IMR-90 (cell line): Measurements from ENCODE around the gene KIFBP. TPM values are rescaled to one million over a fixed set of nuclear protein-coding genes. Genes with fewer than 3 reads are reported as not detected.

ENCODE experiments used
- ATAC-seq: fragments of 200-7000 bp; cut with Tn5 transposase; 2 replicates; pipeline ENCODE4 v1.9.1; 2020; ENCODE audit warnings: low read depth, mild to moderate bottlenecking, moderate library complexity
- BruUV-seq: library from RNA; stranded (reverse); fragments of 400-500 nt; replicated peaks from 2 replicates; lab custom pipeline; 2021; lab: Mats Ljungman, UMichigan
- CTCF ChIA-PET: fragments of 300-600 bp; formaldehyde crosslinking; extraction: SDS; loops from one replicate; lab custom pipeline; 2021; ENCODE audit warnings: antibody characterized with exemption; lab: Yijun Ruan, JAX
- POLR2A ChIA-PET: fragments of 300-600 bp; sonication (Branson Sonifier 250); formaldehyde crosslinking; loops from one replicate; lab custom pipeline; 2022; ENCODE audit warnings: antibody characterized with exemption; ENCODE audit not compliant: unreplicated experiment; lab: Charles Lee
- DNase-seq: peaks from one replicate; pipeline ENCODE4 v3.0.0; 2013
- H2AFZ ChIP-seq: replicated peaks from 2 replicates; pipeline ENCODE3; 2013; ENCODE audit warnings: low read length, mild to moderate bottlenecking; ENCODE audit not compliant: poor library complexity
- H2AK5ac ChIP-seq: 2 replicates; pipeline ENCODE4 v1.6.1; 2013; ENCODE audit warnings: low read depth, low read length, inconsistent platforms
- H2AK9ac ChIP-seq: replicated peaks from 2 replicates; pipeline ENCODE3; 2013; ENCODE audit warnings: mild to moderate bottlenecking, low read depth, low read length, moderate library complexity; ENCODE audit not compliant: poor library complexity
- H2BK120ac ChIP-seq: 2 replicates; pipeline ENCODE4 v1.6.1; 2013; ENCODE audit warnings: low read depth, low read length, inconsistent platforms
- H2BK15ac ChIP-seq: 3 replicates; pipeline ENCODE4 v1.6.1; 2013; ENCODE audit warnings: low read depth, low read length, inconsistent platforms
- H2BK20ac ChIP-seq: 2 replicates; pipeline ENCODE4 v1.6.1; 2013; ENCODE audit warnings: low read depth, mild to moderate bottlenecking, inconsistent platforms, low read length, moderate library complexity
- H2BK5ac ChIP-seq: 2 replicates; pipeline ENCODE4 v1.6.1; 2013; ENCODE audit warnings: mild to moderate bottlenecking, low read depth, low read length, inconsistent platforms; ENCODE audit not compliant: poor library complexity, severe bottlenecking
- H3K14ac ChIP-seq: replicated peaks from 2 replicates; pipeline ENCODE4 v1.6.1; 2013; ENCODE audit warnings: low read depth, low read length, inconsistent platforms
- H3K18ac ChIP-seq: 2 replicates; pipeline ENCODE4 v1.6.1; 2013; ENCODE audit warnings: low read depth, low read length, control low read depth
- H3K23ac ChIP-seq: 2 replicates; pipeline ENCODE4 v1.6.1; 2013; ENCODE audit warnings: low read depth, low read length, inconsistent platforms
- H3K27ac ChIP-seq: 2 replicates; pipeline ENCODE4 v1.5.1; 2013; ENCODE audit warnings: mild to moderate bottlenecking, control low read depth, low read length; ENCODE audit not compliant: insufficient read depth
- H3K27me3 ChIP-seq: 2 replicates; pipeline ENCODE4 v1.6.1; 2013; ENCODE audit warnings: low read length; ENCODE audit not compliant: control insufficient read depth, insufficient read depth
- H3K36me3 ChIP-seq: 2 replicates; pipeline ENCODE4 v1.6.1; 2013; ENCODE audit warnings: low read length, mixed read lengths; ENCODE audit not compliant: control insufficient read depth, insufficient read depth
- H3K4ac ChIP-seq: 2 replicates; pipeline ENCODE4 v1.6.1; 2013; ENCODE audit warnings: low read depth, low read length, inconsistent platforms
- H3K4me1 ChIP-seq: 2 replicates; pipeline ENCODE4 v1.6.1; 2013; ENCODE audit warnings: low read length, mixed read lengths; ENCODE audit not compliant: control insufficient read depth, insufficient read depth
- H3K4me2 ChIP-seq: 2 replicates; pipeline ENCODE4 v1.6.1; 2013; ENCODE audit warnings: low read depth, mild to moderate bottlenecking, control low read depth, low read length, moderate library complexity
- H3K4me3 ChIP-seq: 2 replicates; pipeline ENCODE4 v1.5.1; 2013; ENCODE audit warnings: low read depth, mild to moderate bottlenecking, control low read depth, low read length, moderate library complexity; ENCODE audit not compliant: insufficient read depth
- H3K56ac ChIP-seq: 2 replicates; pipeline ENCODE4 v1.6.1; 2013; ENCODE audit warnings: low read length, inconsistent platforms; ENCODE audit not compliant: insufficient read depth; ENCODE audit errors: extremely low read depth
- H3K79me1 ChIP-seq, 2 experiments: 2 replicates each; pipeline ENCODE4 v1.6.1; 2013; ENCODE audit warnings: low read length in 2 of 2, inconsistent platforms in 1 of 2, low read depth in 1 of 2
- H3K9ac ChIP-seq: 2 replicates; pipeline ENCODE4 v1.6.1; 2013; ENCODE audit warnings: low read depth, low read length, control low read depth
- H3K9me1 ChIP-seq: 2 replicates; pipeline ENCODE4 v1.6.1; 2013; ENCODE audit warnings: low read length, inconsistent platforms; ENCODE audit not compliant: insufficient read depth
- H3K9me3 ChIP-seq: 2 replicates; pipeline ENCODE4 v1.6.1; 2013; ENCODE audit warnings: low read length; ENCODE audit not compliant: control insufficient read depth, insufficient read depth
- H4K20me1 ChIP-seq: 2 replicates; pipeline ENCODE4 v1.6.1; 2013; ENCODE audit warnings: low read length, inconsistent platforms; ENCODE audit not compliant: insufficient read depth
- H4K5ac ChIP-seq: 2 replicates; pipeline ENCODE4 v1.6.1; 2013; ENCODE audit warnings: mild to moderate bottlenecking, low read depth, low read length, control low read depth
- H4K8ac ChIP-seq, 2 experiments: 2 replicates each; pipeline ENCODE4 v1.6.1; 2013; ENCODE audit warnings: low read depth in 2 of 2, low read length in 2 of 2, control low read depth in 1 of 2, inconsistent platforms in 1 of 2
- H4K91ac ChIP-seq: 2 replicates; pipeline ENCODE4 v1.6.1; 2013; ENCODE audit warnings: low read depth, low read length, inconsistent platforms; ENCODE audit not compliant: insufficient read depth
- CHD1 ChIP-seq: IDR thresholded peaks from 2 replicates; pipeline ENCODE4 v1.6.1; 2012; ENCODE audit warnings: low read depth, low read length, improper control_type of control experiment
- MXI1 ChIP-seq: IDR thresholded peaks from 2 replicates; pipeline ENCODE4 v1.6.1; 2012; ENCODE audit warnings: low read depth, mild to moderate bottlenecking, low read length, moderate library complexity, borderline replicate concordance
- RAD21 ChIP-seq: IDR thresholded peaks from 2 replicates; pipeline ENCODE4 v1.6.1; 2012; ENCODE audit warnings: low read length, improper control_type of control experiment
- SMC3 ChIP-seq: fragments of 150-350 bp; IDR thresholded peaks from 2 replicates; pipeline ENCODE4 v1.6.1; 2016; ENCODE audit warnings: low read depth, mild to moderate bottlenecking, antibody characterized with exemption, low read length, moderate library complexity
- WGBS, 2 experiments: methylation state at CpG; one replicate each; pipeline versions ENCODE4 v1.1.5 to v1.1.7; 2013; ENCODE audit warnings: missing lambda C conversion rate in 2 of 2; ENCODE audit not compliant: insufficient read length in 1 of 2; ENCODE audit errors: extremely low coverage in 2 of 2; 5-methylcytosine and 5-hydroxymethylcytosine counted together
- dilution Hi-C: fragments of 300-500 bp; cut with HindIII; formaldehyde crosslinking; loops from one replicate; pipeline ENCODE4 v1.14.3; 2018; ENCODE audit warnings: low sequenced_read_pairs; ENCODE audit not compliant: unreplicated experiment
- in situ Hi-C: fragments of 300-500 bp; cut with MboI; formaldehyde crosslinking; loops from 3 replicates; pipeline ENCODE4 v1.14.3; 2019; ENCODE audit warnings: low sequenced_read_pairs, inconsistent platforms, mixed read lengths
- intact Hi-C: fragments of 100-400 bp; cut with micrococcal nuclease; formaldehyde crosslinking; loops from 2 replicates; pipeline ENCODE4 v1.10.0; 2022
- polyA plus RNA-seq, 3 experiments: library from polyadenylated mRNA; depleted of rRNA; stranded (reverse); fragments of >200 nt; gene quantifications; 2 replicates each; pipeline ENCODE4 v1.2.3, GENCODE V29; 2012; ENCODE audit warnings: low replicate concordance in 1 of 3
- total RNA-seq: library from RNA; depleted of rRNA; stranded (reverse); fragments of >200 nt; gene quantifications from 2 replicates; pipeline ENCODE4 v1.2.3, GENCODE V29; 2012

The KIFBP gene
- total and polyA plus RNA-seq, 2 of the 4 experiments (the other 2 are of a cell fraction) = 30.6 to 51.3 TPM

- TF ChIP-seq CHD1 = no peak
- TF ChIP-seq MXI1 = no peak
- no peak for TF ChIP-seq SMC3
- no peak for TF ChIP-seq RAD21
These were observed 59.5 kb downstream of the KIFBP start (continued) for GRCh38 chr10:69048103-69048502.

GRCh38 chr10:69049566-69049961 lies 61.0 kb downstream of the KIFBP start:
- no TSS peak for BruUV-seq
- Histone ChIP-seq H4K5ac (no peak overlapping the region), H3K4me1 (peaks cover 10% of the 10 kb centered on the region), H3K14ac (0 out of 2 replicates have a peak overlapping the region, but pooled peaks have one; percentile 19), H3K36me3 (no peaks in the 10 kb centered on the region), H3K79me1 (no peaks in the 10 kb centered on the region), H3K4me3 (no peak overlapping the region), H3K27ac (no peak overlapping the region), H4K20me1 (no peaks in the 10 kb centered on the region), H2AK5ac (peak overlapping the region; percentile 47), H3K9ac (no peak overlapping the region), H2AK9ac (no peak overlapping the region), H3K18ac (no peak overlapping the region), H2BK20ac (0 out of 2 replicates have a peak overlapping the region, but pooled peaks have one; percentile 9), H2BK120ac (peak overlapping the region; percentile 30; the same call in 1 of the 2 replicates), H2BK5ac (no peak overlapping the region), H3K27me3 (no peaks in the 10 kb centered on the region), H3K4ac (no peak overlapping the region; the same call in 1 of the 2 replicates), H4K8ac (no peak overlapping the region), H3K56ac (no peak overlapping the region), H4K91ac (no peak overlapping the region; the same call in 1 of the 2 replicates), H2AFZ (peak overlapping the region; percentile 16), H2BK15ac (no peak overlapping the region), H3K4me2 (no peak overlapping the region), H3K9me1 (peaks cover 5% of the 10 kb centered on the region; the same call in 1 of the 2 replicates), H3K9me3 (no peaks in the 10 kb centered on the region), H3K23ac (no peak overlapping the region)
- ATAC-seq (no peak), DNase-seq (no peak)
- intact Hi-C loops = loop anchor here (5.0 kb wide), 1 partner anchor 37 kb away; no protein-coding TSS in a partner anchor
- ChIA-PET POLR2A (no interaction called here), CTCF (no interaction called here)
- WGBS, 2 experiments = 96% methylated on average over 4 of the region's 6 CpGs; no CpG with 5 or more reads in 1 of the 2 experiments
- dilution Hi-C loops = no loop called here
- TF ChIP-seq CHD1 (no peak), SMC3 (no peak)
- in situ Hi-C loops = no loop called here
